ENCODE data around the gene TBCA.

DNA sequence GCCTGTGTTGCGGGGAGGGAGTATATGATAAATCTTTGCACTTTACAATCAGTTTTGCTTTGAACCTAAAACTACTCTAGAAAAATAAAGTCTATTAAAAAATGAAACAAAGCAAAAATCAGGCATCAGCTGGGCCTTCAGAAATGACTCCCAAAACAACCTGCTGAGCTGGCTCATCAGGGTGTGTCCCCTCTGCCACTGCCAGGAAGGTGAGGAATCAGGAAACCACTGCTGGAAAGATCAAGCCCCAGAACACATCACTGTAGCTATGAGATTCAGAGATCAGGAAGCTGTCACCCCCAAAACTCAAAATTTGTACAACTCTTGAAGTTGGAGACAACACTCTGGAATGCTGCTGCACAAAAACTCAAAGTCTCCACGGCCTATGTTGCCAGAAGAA is 40.5 kb upstream of the TBCA start:
- TF ChIP-seq ZNF326 (CRISPR knock-in tag; IDR thresholded peaks at IDR 0.05; ENCODE audit: borderline replicate concordance) (no peak), MAZ (IDR thresholded peaks at IDR 0.05; ENCODE audit: borderline replicate concordance, low read depth, low read length) (no peak), MAZ (CRISPR knock-in tag; IDR thresholded peaks at IDR 0.05; ENCODE audit: low read depth) (no peak), HMG20B (CRISPR knock-in tag; conservative IDR thresholded peaks at IDR 0.05) (no peak)
- TF ChIP-seq, protein P1, sequence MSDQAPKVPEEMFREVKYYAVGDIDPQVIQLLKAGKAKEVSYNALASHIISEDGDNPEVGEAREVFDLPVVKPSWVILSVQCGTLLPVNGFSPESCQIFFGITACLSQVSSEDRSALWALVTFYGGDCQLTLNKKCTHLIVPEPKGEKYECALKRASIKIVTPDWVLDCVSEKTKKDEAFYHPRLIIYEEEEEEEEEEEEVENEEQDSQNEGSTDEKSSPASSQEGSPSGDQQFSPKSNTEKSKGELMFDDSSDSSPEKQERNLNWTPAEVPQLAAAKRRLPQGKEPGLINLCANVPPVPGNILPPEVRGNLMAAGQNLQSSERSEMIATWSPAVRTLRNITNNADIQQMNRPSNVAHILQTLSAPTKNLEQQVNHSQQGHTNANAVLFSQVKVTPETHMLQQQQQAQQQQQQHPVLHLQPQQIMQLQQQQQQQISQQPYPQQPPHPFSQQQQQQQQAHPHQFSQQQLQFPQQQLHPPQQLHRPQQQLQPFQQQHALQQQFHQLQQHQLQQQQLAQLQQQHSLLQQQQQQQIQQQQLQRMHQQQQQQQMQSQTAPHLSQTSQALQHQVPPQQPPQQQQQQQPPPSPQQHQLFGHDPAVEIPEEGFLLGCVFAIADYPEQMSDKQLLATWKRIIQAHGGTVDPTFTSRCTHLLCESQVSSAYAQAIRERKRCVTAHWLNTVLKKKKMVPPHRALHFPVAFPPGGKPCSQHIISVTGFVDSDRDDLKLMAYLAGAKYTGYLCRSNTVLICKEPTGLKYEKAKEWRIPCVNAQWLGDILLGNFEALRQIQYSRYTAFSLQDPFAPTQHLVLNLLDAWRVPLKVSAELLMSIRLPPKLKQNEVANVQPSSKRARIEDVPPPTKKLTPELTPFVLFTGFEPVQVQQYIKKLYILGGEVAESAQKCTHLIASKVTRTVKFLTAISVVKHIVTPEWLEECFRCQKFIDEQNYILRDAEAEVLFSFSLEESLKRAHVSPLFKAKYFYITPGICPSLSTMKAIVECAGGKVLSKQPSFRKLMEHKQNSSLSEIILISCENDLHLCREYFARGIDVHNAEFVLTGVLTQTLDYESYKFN (CRISPR knock-in tag; conservative IDR thresholded peaks at IDR 0.05): no peak

Data from HepG2 (cell line).